WI38 (cell line): ENCODE data around the gene EBF3.

Experiments
- H3K4me3 ChIP-seq: 2 replicates; pipeline ENCODE4 v1.5.1; 2011; ENCODE audit warnings: low read depth, mild to moderate bottlenecking, control low read depth, low read length
- CTCF ChIP-seq: IDR thresholded peaks from 2 replicates; pipeline ENCODE4 v1.5.1; 2012; ENCODE audit warnings: low read depth, mild to moderate bottlenecking, control low read depth, low read length

Gene EBF3

GRCh38 chr10:129841590-129841989 lies 122.5 kb downstream of the EBF3 start:
- H3K4me3 ChIP-seq = no peak overlapping the region
- no peak for TF ChIP-seq CTCF

- no peak for TF ChIP-seq CTCF
- H3K4me3 ChIP-seq = no peak overlapping the region
Observed at GRCh38 chr10:129841071-129841470, 123.0 kb downstream of the EBF3 start.

GRCh38 chr10:129840196-129840590 lies 123.9 kb downstream of the EBF3 start:
- TF ChIP-seq CTCF = no peak
- no peak overlapping the region for H3K4me3 ChIP-seq

- H3K4me3 ChIP-seq = no peak overlapping the region
- TF ChIP-seq CTCF = no peak
Observed at GRCh38 chr10:129839285-129840195, 124.5 kb downstream of the EBF3 start.

- no peak for TF ChIP-seq CTCF
Observed at GRCh38 chr10:129838794-129839193, 125.3 kb downstream of the EBF3 start.

GRCh38 chr10:129837909-129838582 lies 126.0 kb downstream of the EBF3 start:
- no peak overlapping the region for H3K4me3 ChIP-seq
- no peak for TF ChIP-seq CTCF

More at GRCh38 chr10:129838794-129839193, 125.3 kb downstream of the EBF3 start:
- no peak overlapping the region for H3K4me3 ChIP-seq

GRCh38 chr10:129836253-129836652 lies 127.8 kb downstream of the EBF3 start:
- TF ChIP-seq CTCF = no peak
- no peak overlapping the region for H3K4me3 ChIP-seq
